HG03025 (cell line): ENCODE measurements around the gene MALSU1.
"Not testable (repeated sequence)": the region's sequence is repeated elsewhere in the genome, so short reads cannot be mapped to it uniquely, and the experiment has no call there.

Source experiments
- ATAC-seq: cut with Tn5 transposase; IDR thresholded peaks from one replicate; pipeline ENCODE4 v1.9.1; 2021; ENCODE audit warnings: mild to moderate bottlenecking, moderate library complexity; ENCODE audit not compliant: unreplicated experiment, low FRiP score

The MALSU1 gene

GRCh38 chr7:23285657-23286646, 13.2 kb upstream of the MALSU1 start:
- no peak for ATAC-seq

DNA sequence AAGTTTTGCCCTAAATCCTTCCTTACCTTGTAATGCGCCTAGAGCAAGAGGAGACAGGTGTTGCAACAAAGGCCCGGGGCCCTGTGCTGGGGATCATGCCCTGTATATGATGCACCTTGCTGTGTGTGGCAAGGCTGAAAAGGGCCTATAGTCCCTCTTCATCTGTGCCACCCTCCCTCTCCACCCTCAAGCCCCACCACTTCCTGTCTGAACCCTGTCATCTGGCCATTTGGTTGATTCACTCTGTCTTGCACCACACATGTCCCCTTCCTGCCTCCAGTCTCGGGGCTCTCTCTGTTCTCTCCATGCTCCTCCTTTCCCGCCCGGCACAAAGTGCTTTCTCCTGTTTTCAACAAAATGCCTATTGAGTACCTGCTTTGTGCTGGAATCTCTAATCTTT, 11.5 kb upstream of the MALSU1 start:
- ATAC-seq, result no peak

GRCh38 chr7:23290993-23291392, 8.1 kb upstream of the MALSU1 start:
- ATAC-seq, result no peak

- ATAC-seq, result no peak
Observed at GRCh38 chr7:23291957-23292560, 7.1 kb upstream of the MALSU1 start.

- ATAC-seq, result no peak
Observed at GRCh38 chr7:23292623-23293022, 6.5 kb upstream of the MALSU1 start.

GRCh38 chr7:23293500-23294073, 5.6 kb upstream of the MALSU1 start:
- no peak for ATAC-seq

GRCh38 chr7:23294549-23295400, 4.4 kb upstream of the MALSU1 start:
- no peak for ATAC-seq

GRCh38 chr7:23295401-23295697, 3.8 kb upstream of the MALSU1 start:
- ATAC-seq, result no peak

GRCh38 chr7:23298141-23298881, 828 bp upstream of the MALSU1 start:
- no peak for ATAC-seq

- ATAC-seq, result no peak
Observed at GRCh38 chr7:23299770-23300300, 696 bp downstream of the MALSU1 start.

DNA sequence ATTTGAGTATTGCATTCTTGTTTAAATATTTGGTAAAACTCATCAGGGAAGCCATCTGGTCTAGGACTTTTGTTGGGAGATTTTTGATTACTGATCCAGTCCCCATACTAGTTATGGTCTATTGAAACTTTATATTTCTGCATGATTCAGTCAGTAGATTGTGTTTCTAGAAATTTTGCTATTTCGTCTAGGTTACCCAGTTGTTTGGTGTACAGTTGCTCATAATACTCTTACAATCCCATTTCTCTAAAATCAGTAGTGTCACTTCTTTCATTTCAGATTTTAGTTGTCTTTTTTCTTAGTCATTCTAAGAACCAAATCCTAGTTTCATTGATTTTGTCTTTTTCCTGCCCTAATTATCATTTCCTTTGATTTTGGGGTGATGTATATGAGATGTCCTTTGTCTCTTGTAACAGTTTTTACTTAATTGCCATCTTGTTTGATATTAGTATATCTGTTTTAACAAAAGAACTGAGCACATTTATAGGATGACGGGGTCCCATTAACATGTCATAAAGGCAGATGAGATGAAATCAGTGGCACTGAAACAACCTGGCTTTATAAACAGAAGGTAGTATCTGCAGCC, 7.9 kb downstream of the MALSU1 start:
- no peak for ATAC-seq

GRCh38 chr7:23308754-23309153, 9.6 kb downstream of the MALSU1 start:
- ATAC-seq, result no peak

DNA sequence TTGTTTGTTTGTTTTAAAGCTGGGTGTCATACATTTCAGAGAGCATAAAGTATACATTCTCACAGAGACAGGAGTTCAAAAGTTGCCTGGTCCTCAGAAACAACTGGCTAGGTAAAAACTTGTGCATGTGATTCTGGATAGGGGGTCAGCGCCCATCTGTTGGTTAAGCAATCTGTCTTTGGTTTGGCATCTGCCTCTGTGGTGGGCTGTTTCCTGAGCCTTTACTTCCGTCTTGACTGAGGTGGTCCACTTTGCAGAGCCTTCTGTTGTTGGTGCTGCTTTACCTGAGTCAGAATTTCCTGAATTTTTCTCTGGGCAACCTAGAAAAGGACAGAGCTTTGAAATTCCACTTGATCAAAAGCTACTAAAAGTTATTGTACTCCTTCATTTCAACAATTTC, 13.0 kb downstream of the MALSU1 start:
- ATAC-seq, result not testable (repeated sequence)

GRCh38 chr7:23315366-23315765, 16.2 kb downstream of the MALSU1 start:
- no peak for ATAC-seq

- ATAC-seq, result no peak
Observed at GRCh38 chr7:23331132-23331531, 32.0 kb downstream of the MALSU1 start.

DNA sequence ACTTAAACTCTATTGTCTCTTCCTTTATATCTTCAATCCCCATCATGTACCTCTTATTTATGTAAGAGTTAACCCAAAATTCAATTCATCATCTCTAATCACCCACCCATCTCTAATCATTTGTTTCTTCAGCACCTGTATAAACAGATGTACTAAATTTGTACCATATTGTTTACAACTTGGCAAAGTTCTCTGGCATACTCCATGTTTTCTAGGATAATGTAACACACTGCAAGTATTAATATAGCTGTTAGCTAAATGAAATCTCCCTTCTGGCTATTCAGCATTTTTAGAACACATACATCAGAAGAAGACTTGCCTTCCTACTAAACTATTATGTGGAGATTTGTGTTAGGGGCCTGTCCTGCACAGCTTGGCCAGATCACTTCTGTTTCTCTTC, 33.1 kb downstream of the MALSU1 start:
- ATAC-seq, result no peak

GRCh38 chr7:23332910-23333612, 33.9 kb downstream of the MALSU1 start:
- no peak for ATAC-seq

- no peak for ATAC-seq
Observed at GRCh38 chr7:23333671-23334246, 34.6 kb downstream of the MALSU1 start.
